GM18498 (cell line): ENCODE measurements around the gene OR2H2.

Experiments
- ATAC-seq: cut with Tn5 transposase; IDR thresholded peaks from one replicate; pipeline ENCODE4 v1.9.1; 2021; ENCODE audit warnings: mild to moderate bottlenecking, moderate library complexity; ENCODE audit not compliant: unreplicated experiment

Gene OR2H2

GRCh38 chr6:29590218-29590808, 5.4 kb downstream of the OR2H2 start:
- ATAC-seq = no peak

- ATAC-seq = no peak
These were observed 6.8 kb downstream of the OR2H2 start for GRCh38 chr6:29591677-29592076.

GRCh38 chr6:29593199-29593855, 8.4 kb downstream of the OR2H2 start:
- no peak for ATAC-seq

- no peak for ATAC-seq
These were observed 11.5 kb downstream of the OR2H2 start for GRCh38 chr6:29596381-29596900.

GRCh38 chr6:29597184-29597583, 12.3 kb downstream of the OR2H2 start:
- ATAC-seq = no peak

GRCh38 chr6:29598172-29598747, 13.3 kb downstream of the OR2H2 start:
- ATAC-seq = no peak

- no peak for ATAC-seq
These were observed 17.8 kb downstream of the OR2H2 start for GRCh38 chr6:29602564-29603361.

- ATAC-seq = no peak
These were observed 18.5 kb downstream of the OR2H2 start for GRCh38 chr6:29603456-29603855.

GRCh38 chr6:29603930-29604329, 19.0 kb downstream of the OR2H2 start:
- ATAC-seq = no peak

GRCh38 chr6:29608131-29608530, 23.2 kb downstream of the OR2H2 start:
- no peak for ATAC-seq

GRCh38 chr6:29610540-29610939, 25.6 kb downstream of the OR2H2 start:
- no peak for ATAC-seq

GRCh38 chr6:29611426-29611825, 26.5 kb downstream of the OR2H2 start:
- no peak for ATAC-seq

GRCh38 chr6:29617782-29618554, 33.0 kb downstream of the OR2H2 start:
- ATAC-seq = no peak

GRCh38 chr6:29619578-29620160, 34.7 kb downstream of the OR2H2 start:
- no peak for ATAC-seq

- ATAC-seq = no peak
These were observed 35.7 kb downstream of the OR2H2 start for GRCh38 chr6:29620630-29621029.

GRCh38 chr6:29624520-29624961, 39.6 kb downstream of the OR2H2 start:
- ATAC-seq = no peak

- ATAC-seq = no peak
These were observed 40.5 kb downstream of the OR2H2 start for GRCh38 chr6:29625337-29625930.

GRCh38 chr6:29626948-29627754, 42.2 kb downstream of the OR2H2 start:
- ATAC-seq = no peak
